Measurements from ENCODE around the gene ZDBF2.
"Not testable (repeated sequence)": the region's sequence is repeated elsewhere in the genome, so short reads cannot be mapped to it uniquely, and the experiment has no call there.

The ZDBF2 gene

GRCh38 chr2:206259376-206260187, 14.9 kb upstream of the ZDBF2 start:
- DNase-seq, result no peak

DNA sequence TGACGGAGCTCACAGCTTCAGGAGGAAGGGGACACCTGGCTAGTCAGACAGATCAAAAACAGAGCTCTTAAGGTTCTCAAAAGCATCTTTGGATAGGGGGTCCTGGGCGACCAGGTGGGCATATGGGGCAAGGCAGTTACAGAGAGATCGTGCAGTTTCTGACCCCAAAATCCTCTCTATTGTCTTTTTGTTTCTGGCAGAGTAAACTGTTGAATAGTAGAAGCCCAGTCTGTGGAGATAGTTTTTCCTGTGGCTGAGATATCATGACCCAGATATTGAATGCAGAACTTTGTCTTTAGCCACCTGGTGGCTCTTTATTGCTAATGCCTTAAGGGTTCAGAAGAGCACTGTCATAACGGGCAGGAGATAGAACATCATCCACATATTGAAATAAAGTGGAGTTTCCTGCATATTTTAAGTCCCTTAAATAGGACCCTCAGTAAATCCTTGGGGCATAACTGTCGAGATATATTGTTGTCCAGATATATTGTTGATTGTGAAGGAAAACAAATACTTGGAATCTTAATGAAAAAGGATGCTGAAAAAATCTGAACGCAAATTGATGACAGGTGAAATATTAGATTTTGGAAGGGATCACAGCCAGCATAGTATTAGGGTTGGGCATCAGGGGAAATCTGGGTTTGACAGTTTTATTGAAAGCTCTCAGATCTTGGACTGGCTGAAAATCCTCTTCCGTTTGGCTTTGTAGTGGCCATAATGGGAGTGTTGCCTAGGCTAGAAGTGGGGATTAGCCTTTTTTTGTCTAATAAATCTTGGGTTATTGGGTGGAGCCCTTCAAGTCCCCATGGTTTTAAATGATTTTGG, 14.1 kb upstream of the ZDBF2 start:
- DNase-seq, result no peak

GRCh38 chr2:206263959-206264603, 10.4 kb upstream of the ZDBF2 start:
- no peak for DNase-seq

- DNase-seq, result no peak
These were observed 8.0 kb upstream of the ZDBF2 start for GRCh38 chr2:206266130-206267125.

GRCh38 chr2:206267567-206267966, 6.9 kb upstream of the ZDBF2 start:
- DNase-seq, result no peak

DNA sequence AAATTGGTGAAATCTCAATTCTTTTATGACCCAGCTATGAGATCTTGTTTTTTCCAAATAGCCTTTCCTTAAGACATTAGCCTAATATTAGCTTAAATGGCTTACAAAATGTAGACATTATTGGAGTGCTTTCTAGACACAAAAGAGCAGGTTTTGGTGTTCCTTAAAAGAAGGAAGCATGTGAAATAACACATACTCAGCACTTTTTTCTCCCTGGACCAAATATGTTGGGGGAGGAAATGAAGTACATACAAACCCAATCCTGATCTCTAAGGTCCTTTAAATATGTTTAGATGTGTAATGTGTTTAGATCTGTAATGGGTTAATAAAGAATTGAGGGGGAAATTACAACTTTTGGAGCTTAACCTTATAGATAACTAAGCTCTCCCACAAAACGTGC, 3.4 kb upstream of the ZDBF2 start:
- no peak for DNase-seq

- no peak for DNase-seq
These were observed 558 bp upstream of the ZDBF2 start for GRCh38 chr2:206273905-206274304.

- no peak for DNase-seq
These were observed 1.0 kb downstream of the ZDBF2 start for GRCh38 chr2:206275312-206276055.

DNA sequence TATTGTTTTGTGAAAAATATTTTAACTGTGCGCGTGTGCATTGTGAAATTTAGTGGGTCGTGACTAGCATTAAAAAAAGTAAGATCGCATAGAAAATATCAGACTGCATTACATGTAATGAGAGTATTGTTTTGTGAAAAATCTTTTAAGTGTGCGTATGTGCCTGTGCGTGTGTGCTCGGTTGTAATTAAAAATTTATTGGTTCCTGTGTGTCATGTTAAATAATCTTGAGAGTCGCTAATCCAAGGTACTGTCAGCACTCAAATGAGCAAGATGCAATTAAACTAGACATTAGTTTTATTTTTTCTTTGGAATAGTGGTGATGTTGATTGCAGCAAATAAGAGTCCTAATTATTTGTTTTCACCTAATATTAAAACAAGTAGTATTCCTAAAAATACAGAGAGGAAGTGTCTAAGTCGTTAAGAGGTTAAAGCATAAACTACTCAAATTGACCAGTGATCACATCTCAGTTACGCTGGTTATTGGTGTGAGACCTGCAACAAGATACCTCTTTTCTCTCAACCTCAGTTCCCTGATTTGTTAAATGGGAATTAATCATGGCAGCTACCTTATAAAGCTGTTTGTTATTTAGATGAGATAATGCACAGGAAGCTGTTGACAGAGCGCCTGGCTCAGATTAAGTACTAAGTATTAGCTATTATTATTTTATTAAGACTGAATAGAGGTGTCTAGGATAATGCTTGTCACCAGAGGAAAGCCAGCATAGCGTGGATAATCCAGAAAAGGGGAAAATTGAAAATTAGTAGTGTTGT, 1.9 kb downstream of the ZDBF2 start:
- no peak for DNase-seq

DNA sequence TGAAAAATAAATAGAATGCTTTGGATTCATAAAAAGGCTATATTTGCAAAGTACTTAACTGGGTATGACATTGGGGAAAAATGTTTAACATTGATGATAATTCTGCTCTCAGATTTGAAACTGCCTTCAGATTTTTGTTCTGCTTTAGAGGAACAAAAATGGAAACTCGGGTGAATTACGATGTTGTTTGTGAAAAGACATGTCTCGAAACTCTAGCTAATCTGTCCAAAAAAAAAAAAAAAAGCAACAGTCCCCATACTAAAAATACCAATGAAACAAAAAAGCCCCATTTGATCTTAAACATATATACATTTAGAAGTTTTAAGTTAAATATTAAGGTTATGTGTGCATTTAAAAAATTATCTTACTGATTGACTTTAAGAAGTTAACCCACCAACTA, 3.0 kb downstream of the ZDBF2 start:
- DNase-seq, result no peak

DNA sequence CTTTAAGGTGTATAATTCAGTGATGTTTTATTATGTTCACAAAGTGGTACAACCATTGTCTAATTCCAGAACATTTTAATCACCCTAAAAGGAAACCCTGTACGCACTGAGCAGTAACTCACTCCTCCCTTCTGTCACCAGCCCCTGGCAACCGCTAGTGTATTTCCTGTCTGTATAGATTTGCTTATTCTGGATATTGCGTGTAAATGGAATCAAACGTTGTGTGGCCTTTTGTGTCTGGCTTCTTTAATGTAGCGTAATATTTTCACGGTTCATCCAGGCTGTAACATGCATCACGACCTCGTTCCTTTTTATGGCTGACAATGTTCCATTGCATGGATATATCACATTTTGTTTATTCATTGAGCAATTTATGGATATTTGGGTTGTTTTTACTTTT, 8.3 kb downstream of the ZDBF2 start:
- no peak for DNase-seq

- no peak for DNase-seq
These were observed 12.7 kb downstream of the ZDBF2 start for GRCh38 chr2:206287197-206287596.

GRCh38 chr2:206289391-206289790, 14.9 kb downstream of the ZDBF2 start:
- DNase-seq, result no peak

DNA sequence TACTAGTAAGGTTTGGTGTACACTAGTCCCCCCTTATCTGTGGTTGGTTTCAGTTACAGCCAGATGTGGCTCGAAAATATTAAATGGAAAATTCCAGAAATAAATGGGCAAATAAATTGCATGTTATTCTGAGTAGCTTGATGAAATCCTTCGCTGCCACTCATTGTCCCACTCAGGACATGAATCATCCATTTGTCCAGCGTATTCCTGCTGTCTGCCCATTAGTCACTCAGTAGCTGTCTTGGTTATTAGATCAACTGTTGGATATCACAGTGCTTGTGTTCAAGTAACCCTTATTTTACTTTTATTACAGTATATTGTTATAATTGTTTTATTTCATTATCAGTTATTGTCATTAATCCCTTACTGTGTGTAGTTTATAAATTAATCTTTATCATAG, 21.7 kb downstream of the ZDBF2 start:
- no peak for DNase-seq

GRCh38 chr2:206299608-206300007, 25.1 kb downstream of the ZDBF2 start:
- DNase-seq, result not testable (repeated sequence)

DNA sequence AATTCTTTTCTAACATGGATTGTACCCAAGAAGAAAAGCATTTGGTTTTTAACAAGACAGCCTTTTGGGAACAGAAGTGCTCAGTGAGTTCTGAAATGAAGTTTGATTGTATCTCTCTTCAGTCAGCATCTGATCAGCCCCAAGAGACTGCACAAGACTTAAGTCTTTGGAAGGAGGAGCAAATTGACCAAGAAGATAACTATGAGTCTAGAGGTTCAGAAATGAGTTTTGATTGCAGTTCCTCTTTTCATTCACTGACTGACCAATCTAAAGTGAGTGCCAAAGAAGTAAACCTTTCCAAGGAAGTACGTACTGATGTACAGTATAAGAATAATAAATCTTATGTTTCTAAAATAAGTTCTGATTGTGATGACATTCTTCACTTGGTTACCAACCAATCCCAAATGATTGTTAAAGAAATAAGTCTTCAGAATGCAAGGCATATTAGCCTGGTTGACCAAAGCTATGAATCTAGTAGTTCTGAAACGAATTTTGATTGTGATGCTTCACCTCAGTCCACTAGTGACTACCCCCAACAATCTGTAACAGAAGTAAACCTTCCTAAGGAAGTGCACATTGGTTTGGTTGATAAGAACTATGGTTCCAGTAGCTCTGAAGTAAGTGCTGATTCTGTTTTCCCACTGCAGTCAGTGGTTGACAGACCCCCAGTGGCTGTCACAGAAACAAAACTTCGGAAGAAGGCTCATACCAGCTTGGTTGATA, 31.2 kb downstream of the ZDBF2 start:
- no peak for DNase-seq

DNA sequence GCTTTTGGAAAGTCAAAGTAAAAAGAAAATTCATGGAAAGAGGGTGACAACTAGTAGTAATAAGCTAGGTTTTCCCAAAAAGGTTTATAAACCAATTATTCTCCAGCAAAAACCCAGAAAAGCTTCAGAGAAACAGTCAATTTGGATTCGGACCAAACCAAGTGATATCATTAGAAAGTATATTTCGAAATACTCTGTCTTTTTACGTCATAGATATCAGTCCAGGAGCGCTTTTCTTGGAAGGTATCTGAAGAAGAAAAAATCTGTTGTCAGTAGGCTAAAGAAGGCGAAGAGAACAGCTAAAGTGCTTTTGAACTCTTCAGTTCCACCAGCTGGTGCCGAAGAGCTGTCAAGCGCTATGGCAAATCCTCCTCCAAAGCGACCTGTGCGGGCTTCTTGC, 36.6 kb downstream of the ZDBF2 start:
- no peak for DNase-seq

DNA sequence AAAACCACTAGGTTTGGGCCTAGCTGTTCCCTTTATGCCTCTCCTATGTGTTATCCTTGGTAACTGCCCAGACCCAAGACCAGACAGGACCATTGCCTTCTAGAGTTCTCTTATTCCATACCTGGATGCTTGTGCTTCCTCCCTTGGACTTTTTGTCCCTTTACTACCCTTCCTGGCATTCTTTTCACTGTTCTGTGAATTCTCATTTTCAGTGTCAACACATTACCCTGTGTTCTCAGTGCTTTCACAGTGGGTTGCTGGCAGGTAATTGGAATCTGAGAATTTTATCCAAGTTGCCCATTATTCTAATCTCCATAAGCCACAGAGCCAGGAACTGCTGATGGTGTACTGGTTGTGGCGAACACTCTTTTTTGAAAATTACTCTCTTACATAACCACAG, 41.7 kb downstream of the ZDBF2 start:
- no peak for DNase-seq

- no peak for DNase-seq
These were observed 48.6 kb downstream of the ZDBF2 start for GRCh38 chr2:206323033-206323432.

GRCh38 chr2:206323486-206323885, 49.0 kb downstream of the ZDBF2 start:
- DNase-seq, result no peak
